HFF-Myc (cell line): ENCODE results near the gene KIAA0753.

Experiments used
- DNase-seq: peaks from one replicate; pipeline ENCODE4 v3.0.0-alpha.2; 2011; ENCODE audit warnings: low read depth; ENCODE audit errors: extremely low read depth
- H3K4me3 ChIP-seq: replicated peaks from 2 replicates; pipeline ENCODE4 v1.5.1; 2011; ENCODE audit warnings: low read depth, mild to moderate bottlenecking, control low read depth, low read length
- CTCF ChIP-seq: IDR thresholded peaks from 2 replicates; pipeline ENCODE4 v1.5.1; 2012; ENCODE audit warnings: mild to moderate bottlenecking, low read depth, low read length, control low read depth; ENCODE audit errors: missing control alignments

Gene KIAA0753

GRCh38 chr17:6580625-6581024 lies 59.9 kb downstream of the KIAA0753 start:
- no peak for DNase-seq
- H3K4me3 ChIP-seq: no peak overlapping the region
- TF ChIP-seq CTCF: no peak

- DNase-seq: no peak
- TF ChIP-seq CTCF: no peak
- H3K4me3 ChIP-seq: no peak overlapping the region
These were observed 62.0 kb downstream of the KIAA0753 start for GRCh38 chr17:6578491-6578890.

DNA sequence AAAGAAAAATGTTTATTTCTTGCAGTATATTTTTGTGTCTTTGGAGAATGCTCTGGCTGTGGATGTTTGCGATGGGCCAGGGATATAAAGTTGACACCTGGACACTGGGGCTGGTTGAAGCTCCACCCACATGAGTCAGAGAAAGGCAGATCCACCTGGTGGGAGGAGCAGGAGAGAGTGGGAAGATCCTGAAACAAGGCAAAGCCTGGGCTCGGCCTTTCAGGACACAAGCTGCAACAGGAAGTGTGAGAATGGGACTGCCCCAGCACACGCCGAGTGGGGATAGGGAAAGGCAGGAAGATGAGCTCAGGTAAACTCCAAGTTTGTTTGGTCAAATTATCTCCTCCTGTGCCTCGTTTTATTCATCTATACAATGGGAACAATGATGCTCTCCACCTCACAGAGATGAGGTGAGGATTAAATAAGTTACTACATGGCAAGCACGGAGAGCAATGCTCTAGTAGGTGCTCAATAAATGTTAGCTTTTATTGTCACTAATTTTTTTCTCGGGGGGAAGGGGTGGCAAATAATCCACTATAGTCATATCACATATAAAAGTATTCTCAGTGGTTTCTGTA lies 62.7 kb downstream of the KIAA0753 start:
- no peak for TF ChIP-seq CTCF
- H3K4me3 ChIP-seq: no peak overlapping the region
- no peak for DNase-seq

DNA sequence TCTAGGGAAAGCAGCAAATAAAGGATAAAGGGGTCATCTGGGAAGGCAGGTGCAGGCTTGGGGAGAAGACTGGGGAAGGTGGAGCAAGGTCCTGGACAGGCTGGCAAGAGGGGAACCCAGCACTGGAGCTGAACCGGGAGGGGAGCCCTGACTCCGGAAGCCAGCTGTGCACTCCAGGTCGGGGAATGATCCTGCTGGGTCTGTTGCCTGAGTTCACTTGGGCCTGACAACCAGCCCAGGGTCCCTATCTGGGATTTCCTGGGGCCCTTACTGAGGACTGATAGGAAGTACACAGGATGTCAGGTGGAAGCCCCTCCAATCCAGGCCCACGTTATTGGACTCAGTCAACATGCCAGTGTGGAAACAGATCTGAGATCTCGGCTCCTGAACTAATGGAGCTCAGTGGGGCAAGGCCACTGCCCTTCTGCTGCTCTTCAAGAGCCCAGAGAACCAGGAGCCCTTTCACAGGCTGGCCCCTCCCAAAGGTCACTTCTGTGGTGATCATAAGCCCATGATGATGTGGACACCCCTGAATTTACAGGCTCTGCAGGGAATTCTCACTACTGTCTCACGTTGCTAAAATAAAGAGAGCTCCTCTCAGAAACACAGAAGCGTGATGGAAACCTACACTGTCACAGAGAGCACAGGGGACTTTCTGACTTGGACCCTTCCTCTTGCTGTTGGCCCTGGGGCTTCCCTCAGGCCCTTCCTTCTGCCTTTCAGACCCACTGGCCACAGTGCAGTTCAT lies 64.3 kb downstream of the KIAA0753 start:
- no peak for DNase-seq
- no peak overlapping the region for H3K4me3 ChIP-seq
- no peak for TF ChIP-seq CTCF

DNA sequence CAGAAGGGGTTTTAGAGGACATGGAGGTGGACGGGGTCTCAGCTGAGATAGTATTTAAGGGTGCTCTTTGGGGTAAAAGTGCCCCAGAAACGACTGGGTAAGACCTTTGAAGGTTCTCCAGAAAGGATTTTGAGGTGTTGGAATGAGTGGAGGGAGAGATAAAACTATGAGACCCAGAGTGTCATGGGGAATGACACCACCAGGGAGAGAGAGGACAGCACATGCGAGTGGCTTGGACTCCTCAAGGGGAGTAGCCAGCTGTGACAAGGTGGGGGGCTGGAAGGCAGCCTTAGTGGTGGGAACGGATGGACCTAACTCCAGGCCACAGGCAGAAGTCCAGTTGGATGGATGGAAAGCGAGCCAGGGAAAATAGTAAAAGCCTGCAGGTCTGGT lies 64.9 kb downstream of the KIAA0753 start:
- H3K4me3 ChIP-seq: no peak overlapping the region
- no peak for TF ChIP-seq CTCF

GRCh38 chr17:6574687-6575595 lies 65.6 kb downstream of the KIAA0753 start:
- peak; percentile 38 for DNase-seq
- no peak overlapping the region for H3K4me3 ChIP-seq
- no peak for TF ChIP-seq CTCF

More for the DNA sequence above, 64.9 kb downstream of the KIAA0753 start:
- no peak for DNase-seq
